NB4 (cell line): ENCODE results near the gene CARD9.

Experiments
- DNase-seq: peaks from one replicate; pipeline ENCODE4 v3.0.0; 2010; ENCODE audit warnings: low read depth
- H3K4me3 ChIP-seq: one replicate; pipeline ENCODE4 v1.5.1; 2011; ENCODE audit warnings: mild to moderate bottlenecking, low read depth, low read length, moderate library complexity
- MYC ChIP-seq: IDR thresholded peaks from 2 replicates; pipeline ENCODE4 v1.6.1; 2011; ENCODE audit warnings: low read depth, low read length
- POLR2A ChIP-seq: IDR thresholded peaks from 2 replicates; pipeline ENCODE4 v1.6.1; 2011; ENCODE audit warnings: mild to moderate bottlenecking; ENCODE audit not compliant: insufficient read length; ENCODE audit errors: extremely low read depth
- TF ChIP-seq, protein P1 (sequence below): IDR thresholded peaks from one replicate; pipeline ENCODE4 v1.5.1; 2012; ENCODE audit warnings: low read depth, low read length
- TF ChIP-seq, protein P2 (sequence below): IDR thresholded peaks from 2 replicates; pipeline ENCODE4 v1.6.1; 2011; ENCODE audit warnings: low read depth, low read length

The CARD9 gene

DNA sequence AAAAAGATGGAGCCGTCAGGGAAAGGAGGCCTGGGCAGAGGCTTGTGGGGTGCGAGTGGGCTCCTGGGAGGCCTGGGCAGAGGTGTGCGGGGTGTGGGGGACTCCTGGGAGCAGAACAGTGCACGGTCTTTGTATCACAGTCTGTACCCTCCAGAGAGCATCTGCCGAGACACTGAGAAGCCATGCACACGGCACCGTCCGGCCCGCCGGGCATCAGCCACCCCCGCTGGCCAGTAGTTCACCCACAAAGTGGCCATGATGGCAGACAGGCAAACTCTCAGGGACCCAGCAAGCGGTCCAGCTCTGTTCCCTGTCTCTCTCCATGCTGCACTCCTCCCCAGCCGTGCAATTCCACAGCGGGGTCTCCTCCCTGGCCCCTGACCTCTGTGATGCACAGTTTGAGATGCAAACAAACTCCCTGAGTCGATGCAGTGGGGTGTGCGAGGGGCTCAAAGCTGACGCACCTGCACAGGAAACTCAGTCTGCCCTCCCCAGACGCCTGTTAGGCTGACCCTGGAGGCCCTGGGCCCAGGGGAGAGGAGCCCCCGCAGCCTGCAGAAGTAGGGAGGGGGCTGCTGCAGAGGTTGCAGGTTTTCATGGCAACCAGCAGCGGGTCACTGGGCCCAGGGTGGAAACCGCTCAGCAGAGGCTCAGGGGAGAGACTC lies 55.2 kb downstream of the CARD9 start:
- no peak overlapping the region for H3K4me3 ChIP-seq
- TF ChIP-seq, protein P1, sequence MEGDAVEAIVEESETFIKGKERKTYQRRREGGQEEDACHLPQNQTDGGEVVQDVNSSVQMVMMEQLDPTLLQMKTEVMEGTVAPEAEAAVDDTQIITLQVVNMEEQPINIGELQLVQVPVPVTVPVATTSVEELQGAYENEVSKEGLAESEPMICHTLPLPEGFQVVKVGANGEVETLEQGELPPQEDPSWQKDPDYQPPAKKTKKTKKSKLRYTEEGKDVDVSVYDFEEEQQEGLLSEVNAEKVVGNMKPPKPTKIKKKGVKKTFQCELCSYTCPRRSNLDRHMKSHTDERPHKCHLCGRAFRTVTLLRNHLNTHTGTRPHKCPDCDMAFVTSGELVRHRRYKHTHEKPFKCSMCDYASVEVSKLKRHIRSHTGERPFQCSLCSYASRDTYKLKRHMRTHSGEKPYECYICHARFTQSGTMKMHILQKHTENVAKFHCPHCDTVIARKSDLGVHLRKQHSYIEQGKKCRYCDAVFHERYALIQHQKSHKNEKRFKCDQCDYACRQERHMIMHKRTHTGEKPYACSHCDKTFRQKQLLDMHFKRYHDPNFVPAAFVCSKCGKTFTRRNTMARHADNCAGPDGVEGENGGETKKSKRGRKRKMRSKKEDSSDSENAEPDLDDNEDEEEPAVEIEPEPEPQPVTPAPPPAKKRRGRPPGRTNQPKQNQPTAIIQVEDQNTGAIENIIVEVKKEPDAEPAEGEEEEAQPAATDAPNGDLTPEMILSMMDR = no peak
- TF ChIP-seq POLR2A = no peak
- TF ChIP-seq, protein P2, sequence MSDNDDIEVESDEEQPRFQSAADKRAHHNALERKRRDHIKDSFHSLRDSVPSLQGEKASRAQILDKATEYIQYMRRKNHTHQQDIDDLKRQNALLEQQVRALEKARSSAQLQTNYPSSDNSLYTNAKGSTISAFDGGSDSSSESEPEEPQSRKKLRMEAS = no peak
- no peak for TF ChIP-seq MYC
- DNase-seq = no peak

DNA sequence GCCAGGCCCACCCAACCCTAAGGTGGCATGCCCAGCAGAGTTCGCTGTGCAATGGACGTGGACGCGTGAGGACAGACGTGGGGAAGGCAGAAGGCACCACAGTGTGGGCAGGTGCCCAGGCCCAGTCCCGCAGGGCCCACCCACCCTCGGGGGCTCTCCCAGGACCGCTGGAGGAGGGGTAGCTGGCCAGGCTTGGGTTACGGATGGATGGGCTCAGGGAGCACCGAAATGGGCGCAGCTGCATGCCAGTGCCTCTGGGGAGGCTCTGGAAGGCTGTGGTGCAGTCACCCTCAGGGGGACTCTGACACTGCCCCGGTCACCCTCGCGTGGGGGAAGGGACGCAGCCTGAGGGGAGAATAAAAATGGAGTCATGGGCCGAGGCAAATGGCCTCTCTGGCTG lies 55.8 kb downstream of the CARD9 start:
- no peak overlapping the region for H3K4me3 ChIP-seq
- DNase-seq = no peak
- TF ChIP-seq POLR2A = no peak
- TF ChIP-seq, protein P1 = no peak
- TF ChIP-seq, protein P2 = no peak
- no peak for TF ChIP-seq MYC

DNA sequence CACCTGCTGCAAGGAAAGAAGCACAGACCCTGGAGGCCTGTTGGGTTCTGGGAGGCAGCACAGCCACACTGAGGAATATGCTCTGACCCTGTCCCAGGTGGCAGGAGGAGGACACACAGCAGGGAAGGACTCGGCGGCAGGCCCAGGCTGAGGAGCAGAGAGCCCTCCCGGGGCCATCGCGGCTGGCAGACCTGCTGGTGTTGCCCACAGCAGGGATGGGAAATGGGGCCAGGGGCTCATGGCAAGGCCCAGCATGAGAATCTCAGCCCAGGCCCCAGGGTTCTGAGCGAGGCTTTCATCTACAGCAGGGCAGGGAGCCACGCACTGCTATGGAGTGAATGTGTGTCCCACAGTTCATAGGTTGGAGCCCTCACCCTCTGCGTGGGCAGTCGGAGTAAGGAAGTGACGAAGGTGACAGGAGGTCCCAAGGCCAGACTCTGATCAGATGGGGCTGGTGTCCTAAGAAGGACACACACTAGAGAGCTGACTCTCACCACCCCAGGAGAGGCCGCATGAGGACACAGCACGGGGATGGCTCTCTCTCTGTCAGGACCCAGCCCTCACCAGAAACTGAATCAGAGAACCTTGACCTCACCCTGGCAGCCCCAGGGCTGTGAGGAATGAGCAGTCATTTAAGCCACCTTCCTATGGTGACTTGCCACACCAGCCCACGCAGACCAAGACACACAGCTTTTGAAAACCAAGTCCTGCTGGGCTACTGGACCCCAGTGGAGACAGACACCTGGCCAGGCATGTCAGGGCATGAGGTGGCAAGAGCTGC lies 56.4 kb downstream of the CARD9 start:
- DNase-seq = no peak
- H3K4me3 ChIP-seq = no peak overlapping the region

DNA sequence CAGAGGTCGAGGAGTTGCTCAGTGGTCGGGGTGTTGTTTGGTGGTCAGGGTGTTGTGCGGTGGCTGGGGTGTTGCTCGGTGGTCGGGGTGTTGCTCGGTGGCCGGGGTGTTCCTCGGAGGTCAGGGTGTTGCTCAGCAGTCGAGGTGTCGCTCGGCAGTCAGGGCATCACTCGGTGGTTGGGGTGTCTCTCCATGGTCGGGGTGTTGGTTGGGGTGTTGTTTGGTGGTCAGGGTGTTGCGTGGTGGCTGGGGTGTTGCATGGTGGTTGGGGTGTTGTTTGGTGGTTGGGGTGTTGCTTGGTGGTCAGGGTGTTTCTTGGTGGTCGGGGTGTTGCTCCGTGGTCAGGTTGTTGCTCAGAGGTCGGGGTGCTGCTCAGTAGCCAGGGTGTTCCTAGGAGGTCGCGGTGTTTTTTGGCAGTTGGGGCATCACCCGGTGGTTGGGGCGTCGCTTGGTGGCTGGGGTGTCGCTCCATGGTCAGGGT lies 57.2 kb downstream of the CARD9 start:
- DNase-seq = no peak
- H3K4me3 ChIP-seq = no peak overlapping the region
- TF ChIP-seq, protein P1 = no peak
- no peak for TF ChIP-seq MYC
- TF ChIP-seq, protein P2 = no peak
- no peak for TF ChIP-seq POLR2A

More for the DNA sequence above, 56.4 kb downstream of the CARD9 start:
- TF ChIP-seq, protein P1 = no peak
- TF ChIP-seq MYC = no peak
- TF ChIP-seq, protein P2 = no peak

DNA sequence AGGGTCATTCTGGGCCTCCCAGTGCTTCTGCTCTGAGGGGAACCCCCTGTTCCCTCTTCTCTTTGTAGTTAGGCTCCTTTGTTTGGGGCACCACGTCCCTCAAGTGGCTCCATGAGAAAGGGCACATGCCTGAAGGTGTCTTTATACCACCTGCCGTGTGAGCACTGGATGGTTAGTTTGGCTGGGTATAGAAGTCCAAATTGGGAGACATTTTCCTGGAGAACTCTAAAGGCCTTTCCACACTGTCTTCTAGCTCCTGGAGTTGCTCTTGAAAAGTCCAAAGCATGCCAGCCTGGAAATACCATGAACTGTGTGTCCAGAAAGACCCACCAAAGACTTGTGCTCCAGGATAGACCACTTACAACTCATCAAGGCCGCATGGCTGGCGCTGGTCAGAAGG lies 58.5 kb downstream of the CARD9 start:
- no peak for DNase-seq
- TF ChIP-seq, protein P2 = no peak
- TF ChIP-seq MYC (no peak), POLR2A (no peak)
- TF ChIP-seq, protein P1 = no peak
- no peak overlapping the region for H3K4me3 ChIP-seq
